Measurements from ENCODE around the gene AXIN1. TPM values are rescaled to one million over a fixed set of nuclear protein-coding genes. Genes with fewer than 3 reads are reported as not detected.

Gene AXIN1
- polyA plus RNA-seq, 4 donors, result 16.9 to 23.0 (median 17.6) TPM

DNA sequence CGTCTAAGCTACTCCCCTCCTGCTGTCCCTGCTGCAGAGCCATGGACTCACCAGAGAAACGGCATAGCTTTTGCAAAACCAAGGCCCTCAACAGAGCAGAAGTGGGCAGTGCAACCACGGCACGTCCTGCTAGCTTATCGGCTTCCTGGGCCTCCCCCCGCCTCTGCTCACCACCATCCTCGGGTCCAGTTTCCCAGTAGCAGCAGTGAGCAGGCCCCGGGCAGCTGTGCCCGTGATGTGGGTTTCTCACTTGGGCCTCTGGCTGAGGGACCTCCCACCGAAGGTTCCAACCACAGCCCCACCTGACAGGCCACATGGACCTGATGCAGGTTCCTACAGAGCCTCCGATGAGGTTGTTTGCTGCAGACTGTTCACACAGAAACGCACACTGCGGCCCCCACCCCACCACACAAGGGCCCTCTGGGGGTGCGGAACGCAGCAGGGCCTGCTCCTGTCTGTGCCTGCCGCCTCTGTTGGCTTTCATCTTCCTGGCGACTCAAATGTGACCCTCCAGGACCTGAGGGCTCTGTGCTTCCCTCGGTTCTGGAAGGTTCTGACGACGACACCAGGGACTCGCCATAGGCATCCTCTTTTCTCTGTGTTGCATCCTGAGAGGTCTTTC, 44.7 kb downstream of the AXIN1 start:
- no peak for DNase-seq (ENCODE audit: low read depth in 4 of 4, low spot score in 3 of 4)

DNA sequence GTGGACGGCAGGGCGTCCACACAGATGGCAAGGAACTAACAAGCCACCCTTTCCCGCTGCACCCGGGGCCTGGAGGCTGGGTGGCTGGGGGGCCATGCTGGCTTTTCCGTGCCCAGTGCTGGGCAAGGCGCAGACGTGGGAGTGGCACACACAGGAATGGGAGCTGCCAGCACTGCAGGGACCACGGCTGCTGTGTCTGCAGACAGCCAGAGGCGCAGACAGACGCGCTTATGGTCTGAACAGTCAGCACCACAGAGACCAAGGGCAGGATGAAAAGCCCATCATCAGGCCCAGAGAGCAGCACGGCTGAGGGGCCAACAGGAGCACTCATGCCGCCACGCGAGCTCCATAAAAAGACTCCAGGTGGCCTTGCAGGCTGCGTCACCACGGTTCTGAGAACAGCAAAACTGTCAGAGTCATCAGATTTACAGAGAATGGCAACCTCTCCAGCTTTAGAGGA, 45.6 kb downstream of the AXIN1 start:
- no peak for DNase-seq (ENCODE audit: low read depth in 4 of 4, low spot score in 3 of 4)

GRCh38 chr16:305916-306626, 46.5 kb downstream of the AXIN1 start:
- DNase-seq (ENCODE audit: low read depth in 4 of 4, low spot score in 3 of 4), result no peak

- no peak for DNase-seq (ENCODE audit: low read depth in 4 of 4, low spot score in 3 of 4)
Measured at GRCh38 chr16:303760-304505, 48.6 kb downstream of the AXIN1 start.

GRCh38 chr16:301950-302349, 50.6 kb downstream of the AXIN1 start:
- DNase-seq (ENCODE audit: low read depth in 4 of 4, low spot score in 3 of 4), result no peak

- no peak for DNase-seq (ENCODE audit: low read depth in 4 of 4, low spot score in 3 of 4)
Measured at GRCh38 chr16:301235-301634, 51.3 kb downstream of the AXIN1 start.

DNA sequence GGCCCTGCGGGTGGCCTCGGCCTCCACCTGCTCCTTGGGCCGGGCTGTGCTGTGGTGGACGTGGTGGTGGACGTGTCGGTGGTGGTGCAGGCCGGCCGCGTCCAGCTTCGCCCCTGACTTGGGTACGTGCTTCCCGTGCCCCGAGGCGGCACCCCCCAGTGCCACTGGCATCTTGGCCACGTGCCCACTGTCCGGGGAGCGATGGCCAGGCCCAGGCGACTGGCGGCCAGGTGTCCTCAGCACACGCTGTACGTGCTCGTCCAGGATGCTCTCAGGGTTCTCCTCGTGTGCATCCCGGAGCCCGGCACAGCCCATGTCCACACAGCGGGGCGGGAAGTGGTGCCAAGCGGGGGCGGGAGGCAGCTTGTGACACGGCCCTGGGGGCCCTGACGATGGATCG, 54.7 kb downstream of the AXIN1 start:
- DNase-seq (ENCODE audit: low read depth in 4 of 4, low spot score in 3 of 4), result no peak

DNA sequence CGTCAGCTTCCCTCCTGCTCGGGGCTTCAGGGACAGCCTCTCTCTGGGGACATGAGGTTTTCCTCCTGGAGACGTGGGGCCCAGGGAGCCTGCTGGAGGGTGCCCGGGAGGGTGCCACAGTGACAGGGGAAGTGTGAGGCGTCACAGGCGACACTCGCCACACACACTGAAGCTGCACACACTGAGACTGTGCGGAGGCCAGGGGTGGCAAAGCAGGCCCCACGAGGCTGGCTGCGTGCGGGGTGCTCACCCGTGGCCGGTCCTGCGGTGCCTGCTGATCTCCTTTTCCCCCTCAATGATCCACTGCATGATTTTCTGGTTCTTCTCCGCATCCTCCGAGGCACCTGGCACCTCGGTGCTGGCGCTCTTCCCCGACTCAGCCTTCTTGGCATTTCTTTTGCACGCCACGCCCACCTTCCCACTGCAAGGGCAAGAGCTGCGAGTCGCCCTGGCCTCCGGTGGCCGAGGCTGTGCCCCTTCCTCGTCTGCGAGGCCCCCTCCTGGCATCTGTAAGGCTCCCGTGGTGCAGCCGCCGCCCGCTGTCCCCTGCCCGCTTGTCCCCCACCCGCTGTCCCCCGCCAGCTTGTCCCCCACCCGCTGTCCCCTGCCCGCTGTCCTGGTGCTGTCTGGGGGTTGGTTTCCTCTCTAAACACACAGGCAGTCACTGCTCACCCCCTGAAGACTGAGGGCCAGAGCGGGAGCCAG, 55.6 kb downstream of the AXIN1 start:
- DNase-seq (ENCODE audit: low read depth in 4 of 4, low spot score in 3 of 4), result no peak

GRCh38 chr16:296276-296675, 56.2 kb downstream of the AXIN1 start:
- DNase-seq (ENCODE audit: low read depth in 4 of 4, low spot score in 3 of 4), result no peak

- DNase-seq (ENCODE audit: low read depth in 4 of 4, low spot score in 3 of 4), result no peak
Measured at GRCh38 chr16:293043-293775, 59.3 kb downstream of the AXIN1 start.

- DNase-seq (ENCODE audit: low read depth in 4 of 4, low spot score in 3 of 4), result no peak
Measured at GRCh38 chr16:291539-291938, 61.0 kb downstream of the AXIN1 start.

DNA sequence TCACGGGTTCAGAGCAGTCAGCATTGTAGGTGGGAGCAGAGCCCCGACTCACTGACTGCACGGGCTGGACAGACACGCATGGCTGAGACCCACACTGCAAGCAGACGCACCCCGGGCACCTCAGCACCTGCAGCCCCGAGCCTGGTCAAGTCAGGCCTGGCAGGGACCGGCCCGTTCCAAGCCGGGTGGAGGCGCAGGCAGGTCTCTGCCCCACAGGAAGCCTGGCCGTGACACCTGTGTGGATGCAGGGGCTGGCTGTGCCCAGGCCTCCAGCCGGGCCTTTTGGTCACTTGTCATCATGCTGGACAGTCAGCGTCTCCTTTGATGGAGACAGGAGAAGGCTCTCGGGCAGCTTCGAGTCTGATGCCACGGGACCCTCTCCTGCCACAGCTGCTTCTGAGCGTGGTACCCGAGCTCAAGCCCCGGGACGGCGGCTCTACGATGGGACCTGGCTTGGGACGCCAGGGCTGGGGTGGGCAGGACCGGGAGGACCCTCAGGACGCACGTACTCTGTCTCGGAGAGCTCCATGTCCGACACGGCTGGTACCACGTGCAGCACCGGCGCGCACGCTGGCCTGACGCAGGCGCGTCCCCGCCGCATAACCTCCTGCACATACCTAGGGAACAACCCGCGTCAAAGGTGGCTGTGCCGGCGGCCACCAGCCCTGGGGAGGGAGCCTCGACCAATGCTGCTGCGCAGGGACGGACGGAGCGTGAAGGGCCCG, 61.7 kb downstream of the AXIN1 start:
- no peak for DNase-seq (ENCODE audit: low read depth in 4 of 4, low spot score in 3 of 4)

DNA sequence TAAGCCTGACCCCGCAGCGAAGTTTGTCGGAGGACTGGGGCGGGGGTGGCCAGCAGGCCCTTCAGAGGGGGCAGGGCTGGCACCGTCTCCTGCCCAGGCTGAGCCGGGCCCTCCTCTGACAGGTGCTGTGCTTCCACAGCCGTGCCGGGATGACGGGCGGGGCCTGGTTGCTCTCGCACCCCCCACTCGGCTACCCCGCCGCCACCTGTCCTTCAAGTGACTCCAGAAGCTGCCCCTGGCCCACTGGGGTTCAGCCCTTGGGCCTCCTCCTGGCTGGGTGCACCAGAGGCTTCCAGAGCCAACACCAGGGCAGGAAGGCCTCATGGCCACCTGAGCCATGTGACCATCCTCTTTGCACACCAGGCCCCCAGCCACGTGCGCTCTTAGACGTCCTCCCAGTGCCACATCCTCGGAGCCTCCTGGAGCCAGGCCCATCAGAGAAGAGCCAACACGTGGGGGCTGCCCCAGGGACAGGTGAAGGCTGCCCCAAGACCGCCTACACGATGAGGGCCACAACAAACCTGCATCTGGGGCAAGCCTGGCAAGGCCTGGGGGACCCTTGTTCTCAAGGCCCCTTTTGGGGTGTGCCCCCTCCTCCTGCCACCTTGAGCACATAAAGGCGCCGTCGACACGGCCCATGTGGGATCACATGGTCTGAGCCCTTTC, 62.4 kb downstream of the AXIN1 start:
- DNase-seq (ENCODE audit: low read depth in 4 of 4, low spot score in 3 of 4), result no peak

GRCh38 chr16:289395-289997, 63.0 kb downstream of the AXIN1 start:
- no peak for DNase-seq (ENCODE audit: low read depth in 4 of 4, low spot score in 3 of 4)

DNA sequence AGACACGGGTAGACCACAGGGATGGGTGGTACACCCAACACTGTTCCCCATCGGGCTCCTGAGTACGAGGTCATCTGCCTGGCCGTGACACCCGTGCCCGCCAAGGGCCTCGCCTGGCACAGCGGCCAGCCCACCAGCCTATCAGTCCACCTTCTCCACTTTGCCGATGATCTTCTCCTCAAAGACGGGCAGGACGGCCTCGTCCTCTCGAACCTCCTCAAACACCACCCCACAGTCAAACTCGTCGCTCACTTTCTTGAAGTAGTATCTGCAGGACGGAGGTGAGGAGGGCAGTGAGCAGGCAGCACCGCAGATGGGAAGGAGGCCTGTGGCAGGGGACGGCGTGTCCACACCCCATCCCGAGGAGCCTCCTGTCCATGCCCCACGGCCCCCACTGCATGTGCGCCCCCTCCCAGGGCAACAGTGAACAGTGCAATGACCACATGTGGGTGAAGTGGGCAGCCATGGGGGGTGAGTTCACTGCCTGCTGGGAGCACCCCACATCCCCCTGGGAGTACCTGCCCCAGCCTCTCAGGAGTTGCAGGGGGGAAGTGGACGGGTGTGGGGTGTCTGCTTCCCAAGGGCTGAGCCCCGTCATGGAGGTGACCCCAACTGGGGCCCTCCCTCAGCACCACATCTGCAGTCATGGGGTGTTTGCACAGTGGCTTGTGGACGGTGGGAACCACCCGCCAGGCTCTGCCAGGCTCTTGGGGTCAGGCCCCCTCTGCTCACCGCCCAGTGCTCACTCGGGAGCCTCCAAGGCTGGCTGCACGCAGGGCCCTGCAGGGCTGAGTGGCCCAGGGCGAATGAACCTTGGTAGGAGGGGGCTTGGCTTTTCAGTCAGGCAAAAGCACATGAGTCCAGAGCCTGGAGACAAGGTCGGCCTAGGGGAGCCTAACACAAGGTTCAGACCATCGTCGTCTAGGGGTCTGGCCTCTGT, 64.3 kb downstream of the AXIN1 start:
- no peak for DNase-seq (ENCODE audit: low read depth in 4 of 4, low spot score in 3 of 4)

GRCh38 chr16:287298-287811, 65.2 kb downstream of the AXIN1 start:
- no peak for DNase-seq (ENCODE audit: low read depth in 4 of 4, low spot score in 3 of 4)

DNA sequence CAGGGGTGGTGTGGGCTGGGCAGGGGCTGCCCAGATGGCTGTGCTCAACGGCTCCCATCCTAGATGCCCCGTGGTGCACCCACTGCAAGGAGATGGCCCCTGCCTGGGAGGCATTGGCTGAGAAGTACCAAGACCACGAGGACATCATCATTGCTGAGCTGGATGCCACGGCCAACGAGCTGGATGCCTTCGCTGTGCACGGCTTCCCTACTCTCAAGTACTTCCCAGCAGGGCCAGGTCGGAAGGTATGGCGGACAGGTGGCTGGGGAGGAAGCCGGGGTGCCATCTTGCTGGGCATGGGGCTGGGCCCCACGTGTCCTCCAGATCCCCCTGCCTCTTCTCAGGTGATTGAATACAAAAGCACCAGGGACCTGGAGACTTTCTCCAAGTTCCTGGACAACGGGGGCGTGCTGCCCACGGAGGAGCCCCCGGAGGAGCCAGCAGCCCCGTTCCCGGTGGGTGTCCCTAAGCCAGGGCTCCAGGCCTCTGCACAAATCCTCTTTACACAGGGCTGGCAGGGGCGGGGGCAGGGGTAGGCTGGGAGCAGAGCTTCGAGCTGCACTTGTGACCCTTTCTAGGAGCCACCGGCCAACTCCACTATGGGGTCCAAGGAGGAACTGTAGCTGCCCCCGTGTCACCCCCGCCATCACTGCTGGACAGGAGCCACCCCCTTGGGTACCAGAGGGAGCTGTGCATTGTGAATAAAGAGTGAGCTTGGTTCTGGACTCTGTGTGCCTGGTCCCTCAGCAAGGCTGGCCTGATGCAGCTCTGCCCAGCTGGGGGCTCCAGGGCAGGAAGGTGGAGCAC, 65.8 kb downstream of the AXIN1 start:
- DNase-seq (ENCODE audit: low read depth in 4 of 4, low spot score in 3 of 4), result no peak
